PFSK-1 (cell line): ENCODE results near the gene PAFAH2. TPM values are rescaled to one million over a fixed set of nuclear protein-coding genes. Genes with fewer than 3 reads are reported as not detected.
A peak's percentile ranks its signal among the peaks of the same experiment; 100 is the strongest.

Experiments
- FOXP2 ChIP-seq: optimal IDR thresholded peaks from 2 replicates; pipeline ENCODE3; 2011; ENCODE audit warnings: borderline replicate concordance, control low read depth, inconsistent platforms; ENCODE audit not compliant: insufficient read depth; ENCODE audit errors: extremely low read length, extremely low read depth
- POLR2AphosphoS5 ChIP-seq: IDR thresholded peaks from 2 replicates; pipeline ENCODE4 v1.6.1; 2012; ENCODE audit warnings: low read depth, mild to moderate bottlenecking, control low read depth, low read length, moderate library complexity
- SIN3A ChIP-seq: IDR thresholded peaks from 2 replicates; pipeline ENCODE4 v1.6.1; 2012; ENCODE audit warnings: mild to moderate bottlenecking, low read length, moderate library complexity, borderline replicate concordance; ENCODE audit not compliant: insufficient read depth
- TAF1 ChIP-seq: IDR thresholded peaks from 2 replicates; pipeline ENCODE4 v1.6.1; 2012; ENCODE audit warnings: low read length, control low read depth, borderline replicate concordance; ENCODE audit not compliant: insufficient read depth
- polyA plus RNA-seq: library from polyadenylated mRNA; unstranded; fragments of >200 nt; gene quantifications from one replicate; pipeline ENCODE4 v1.2.1, GENCODE V29; 2012; ENCODE audit warnings: low read depth, missing spikeins; ENCODE audit not compliant: insufficient read length
- TF ChIP-seq, protein P1 (sequence below), 2 experiments: IDR thresholded peaks; 2 replicates each; pipeline versions ENCODE4 v1.6.1 to v1.8.0; 2011 to 2012; ENCODE audit warnings: low read depth in 2 of 2, low read length in 2 of 2, control low read depth in 1 of 2, inconsistent platforms in 1 of 2, mild to moderate bottlenecking in 1 of 2, moderate library complexity in 1 of 2; ENCODE audit not compliant: insufficient read depth in 1 of 2

Gene PAFAH2
- 8.3 TPM for polyA plus RNA-seq

DNA sequence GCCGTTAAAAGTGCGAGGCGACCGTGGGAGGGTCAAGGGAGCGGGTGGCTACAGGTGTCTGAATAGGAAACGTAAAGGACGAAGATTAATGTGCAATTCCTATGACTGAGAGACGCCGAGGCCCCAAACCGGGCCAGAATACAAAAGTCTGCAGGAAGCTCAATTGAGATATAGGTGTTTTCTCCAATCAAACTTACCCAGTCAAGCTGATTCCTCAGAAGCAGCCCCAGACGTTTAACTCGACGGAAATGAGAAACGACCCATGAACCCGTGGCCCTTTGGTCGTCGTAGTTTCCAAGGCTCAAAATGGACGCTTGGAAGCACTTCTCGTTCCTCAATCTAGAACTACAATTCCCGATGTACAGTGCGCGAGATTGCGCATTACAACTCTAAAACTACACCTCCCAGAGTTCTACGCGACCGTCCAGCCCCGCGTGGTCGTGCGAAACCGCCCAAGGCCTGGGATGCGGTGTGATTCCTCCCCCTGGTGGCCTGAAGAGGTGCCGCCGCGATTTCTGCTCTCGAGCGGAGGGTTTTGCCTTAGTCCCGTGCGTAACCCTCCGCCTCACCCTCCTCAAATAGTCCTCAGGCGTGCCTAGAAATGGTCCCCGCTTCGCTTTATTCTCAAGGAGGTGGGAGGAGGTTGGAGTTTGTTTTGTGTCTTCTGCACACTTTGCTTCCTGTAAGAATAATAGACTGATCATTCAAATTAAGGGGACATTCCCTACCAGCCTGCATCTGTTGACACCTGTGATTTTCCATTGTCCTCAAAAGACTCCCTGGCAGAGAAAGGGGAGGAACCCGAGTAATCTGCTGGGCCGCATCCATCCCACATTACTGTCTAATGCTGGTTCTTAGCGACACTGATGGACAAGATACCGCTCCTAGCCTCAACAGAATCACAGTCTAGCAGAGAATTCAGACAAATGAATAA lies at the start of gene PAFAH2:
TSS of gene PAFAH2 (minus strand) at position 236 of the 934 bp plus-strand sequence. CDS start 7,247 bp downstream, outside the sequence.
- TF ChIP-seq, protein P1, sequence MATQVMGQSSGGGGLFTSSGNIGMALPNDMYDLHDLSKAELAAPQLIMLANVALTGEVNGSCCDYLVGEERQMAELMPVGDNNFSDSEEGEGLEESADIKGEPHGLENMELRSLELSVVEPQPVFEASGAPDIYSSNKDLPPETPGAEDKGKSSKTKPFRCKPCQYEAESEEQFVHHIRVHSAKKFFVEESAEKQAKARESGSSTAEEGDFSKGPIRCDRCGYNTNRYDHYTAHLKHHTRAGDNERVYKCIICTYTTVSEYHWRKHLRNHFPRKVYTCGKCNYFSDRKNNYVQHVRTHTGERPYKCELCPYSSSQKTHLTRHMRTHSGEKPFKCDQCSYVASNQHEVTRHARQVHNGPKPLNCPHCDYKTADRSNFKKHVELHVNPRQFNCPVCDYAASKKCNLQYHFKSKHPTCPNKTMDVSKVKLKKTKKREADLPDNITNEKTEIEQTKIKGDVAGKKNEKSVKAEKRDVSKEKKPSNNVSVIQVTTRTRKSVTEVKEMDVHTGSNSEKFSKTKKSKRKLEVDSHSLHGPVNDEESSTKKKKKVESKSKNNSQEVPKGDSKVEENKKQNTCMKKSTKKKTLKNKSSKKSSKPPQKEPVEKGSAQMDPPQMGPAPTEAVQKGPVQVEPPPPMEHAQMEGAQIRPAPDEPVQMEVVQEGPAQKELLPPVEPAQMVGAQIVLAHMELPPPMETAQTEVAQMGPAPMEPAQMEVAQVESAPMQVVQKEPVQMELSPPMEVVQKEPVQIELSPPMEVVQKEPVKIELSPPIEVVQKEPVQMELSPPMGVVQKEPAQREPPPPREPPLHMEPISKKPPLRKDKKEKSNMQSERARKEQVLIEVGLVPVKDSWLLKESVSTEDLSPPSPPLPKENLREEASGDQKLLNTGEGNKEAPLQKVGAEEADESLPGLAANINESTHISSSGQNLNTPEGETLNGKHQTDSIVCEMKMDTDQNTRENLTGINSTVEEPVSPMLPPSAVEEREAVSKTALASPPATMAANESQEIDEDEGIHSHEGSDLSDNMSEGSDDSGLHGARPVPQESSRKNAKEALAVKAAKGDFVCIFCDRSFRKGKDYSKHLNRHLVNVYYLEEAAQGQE (IDR thresholded peaks at IDR 0.05; ENCODE audit: insufficient read depth in 1 of 2, low read depth in 2 of 2, low read length in 2 of 2) = 0 out of 4 replicates have a peak, but pooled peaks of 1 of the 2 experiments have one; percentile 8
- TF ChIP-seq POLR2AphosphoS5 (peak; percentile 51; the same call in 1 of the 2 replicates), FOXP2 (peak; percentile 83), SIN3A (no peak), TAF1 (peak; percentile 75; the same call in 1 of the 2 replicates)

DNA sequence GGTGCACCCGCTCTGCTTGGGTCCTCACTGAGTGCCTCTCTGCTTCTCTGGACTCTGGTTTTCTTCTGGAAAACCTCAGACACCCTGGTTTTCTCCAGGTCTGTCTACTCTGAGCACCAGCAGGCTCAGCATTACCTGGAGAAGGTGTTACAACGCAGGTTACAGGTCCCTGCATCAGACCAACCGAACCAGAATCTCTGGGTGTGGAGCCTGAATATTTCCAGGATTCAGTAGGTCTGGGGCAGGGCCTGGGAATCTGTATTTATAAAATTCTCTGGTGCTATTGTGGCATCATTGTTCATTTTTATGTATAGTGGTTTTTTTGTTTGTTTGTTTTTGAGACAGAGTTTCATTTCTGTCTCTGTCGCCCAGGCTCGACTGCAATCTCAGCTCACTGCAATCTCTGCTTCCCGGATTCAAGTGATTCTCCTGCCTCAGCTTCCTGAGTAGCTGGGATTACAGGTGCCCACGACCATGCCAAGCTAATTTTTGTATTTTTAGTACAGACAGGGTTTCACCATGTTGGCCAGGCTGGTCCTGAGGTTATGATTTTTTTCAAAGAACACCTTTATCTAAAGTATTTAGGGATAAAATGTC lies 49.5 kb upstream of the PAFAH2 start:
- no peak for TF ChIP-seq FOXP2
- TF ChIP-seq, protein P1 (IDR thresholded peaks at IDR 0.05; ENCODE audit: insufficient read depth in 1 of 2, low read depth in 2 of 2, low read length in 2 of 2) = no peak

DNA sequence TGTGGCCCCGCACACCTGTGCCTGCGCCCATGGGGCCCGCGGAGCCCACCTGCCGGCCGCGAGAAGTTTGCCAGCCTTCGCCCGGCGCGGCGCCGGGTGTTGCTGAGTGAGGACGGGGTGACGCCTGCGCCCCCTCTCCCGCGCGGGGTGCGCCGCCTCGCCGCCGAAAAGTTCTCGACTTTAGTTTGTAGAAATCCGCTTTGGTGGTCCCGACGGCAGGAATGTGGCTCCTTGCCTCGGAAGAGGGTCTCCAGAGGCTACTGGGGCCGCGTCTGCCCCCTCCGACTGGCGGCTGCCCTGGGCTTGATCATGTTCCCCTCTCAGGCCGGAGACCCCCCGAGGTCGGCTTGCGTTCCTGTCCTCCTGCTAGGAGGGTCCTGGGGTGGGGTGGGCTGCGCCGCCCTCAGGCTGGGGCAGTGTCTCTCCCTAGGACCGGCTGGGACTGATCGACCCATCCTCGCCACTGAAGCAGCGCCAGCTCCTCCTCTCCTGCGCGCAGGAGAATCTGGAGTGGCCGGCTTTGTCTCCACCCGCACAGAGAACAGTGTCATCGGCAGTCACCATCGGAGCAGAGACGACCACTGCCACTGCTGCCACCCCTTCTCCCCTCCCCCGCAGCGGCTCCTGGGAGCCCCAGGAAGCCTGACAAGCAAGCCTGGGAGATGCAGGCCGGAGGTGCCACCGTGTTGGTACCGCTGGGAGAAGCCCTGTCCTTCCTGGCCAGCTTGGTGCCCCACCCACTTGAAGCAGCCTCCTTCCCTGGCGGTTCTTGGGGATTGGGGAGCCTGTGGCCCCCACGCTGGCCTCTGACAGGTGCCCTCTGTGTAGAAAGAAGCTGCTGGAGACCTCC lies 48.6 kb upstream of the PAFAH2 start:
- TF ChIP-seq FOXP2 = no peak
- TF ChIP-seq SIN3A = no peak
- no peak for TF ChIP-seq POLR2AphosphoS5
- TF ChIP-seq, protein P1 (IDR thresholded peaks at IDR 0.05; ENCODE audit: insufficient read depth in 1 of 2, low read depth in 2 of 2, low read length in 2 of 2) = no peak
- no peak for TF ChIP-seq TAF1

DNA sequence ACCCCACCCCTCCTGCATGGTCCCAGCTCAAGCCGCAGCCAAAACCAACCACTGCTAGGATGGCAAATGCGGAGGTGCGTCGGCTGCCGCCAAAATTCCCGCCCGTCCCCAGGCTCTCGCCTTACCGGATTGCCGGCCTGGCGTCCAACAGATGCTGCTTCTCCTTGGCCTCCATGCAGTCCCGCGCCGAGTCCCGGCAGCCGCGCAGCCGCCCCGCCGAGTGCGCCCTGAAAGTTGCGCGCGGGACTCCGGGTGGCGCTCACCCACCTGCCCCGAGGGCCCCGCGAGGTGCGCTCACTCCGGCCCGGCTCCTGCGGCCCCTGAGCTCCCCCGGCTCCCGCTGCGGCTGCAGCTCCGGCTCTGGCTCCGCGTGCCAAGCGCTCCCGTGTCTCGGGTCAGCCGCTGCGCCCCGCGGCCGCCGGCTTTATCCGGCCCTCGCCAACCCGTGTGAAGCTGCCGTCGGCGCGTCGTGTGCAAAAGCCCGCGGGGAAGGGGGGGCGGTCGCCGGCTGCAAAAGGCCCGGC lies 47.9 kb upstream of the PAFAH2 start, which contains the start of gene SLC30A2:
TSS of gene SLC30A2 (minus strand) at position 397 of the 524 bp plus-strand sequence. CDS start at position 175, 222 bp downstream.
- TF ChIP-seq TAF1 = no peak
- no peak for TF ChIP-seq POLR2AphosphoS5
- no peak for TF ChIP-seq FOXP2
- TF ChIP-seq, protein P1 (IDR thresholded peaks at IDR 0.05; ENCODE audit: insufficient read depth in 1 of 2, low read depth in 2 of 2, low read length in 2 of 2) = no peak
- no peak for TF ChIP-seq SIN3A
